ENCODE results near the gene RFC5. TPM values are rescaled to one million over a fixed set of nuclear protein-coding genes. Genes with fewer than 3 reads are reported as not detected.
A peak's percentile ranks its signal among the peaks of the same experiment; 100 is the strongest.

The RFC5 gene
- total RNA-seq, 2 donors from 2014 or later = 53.7 to 64.4 TPM

DNA sequence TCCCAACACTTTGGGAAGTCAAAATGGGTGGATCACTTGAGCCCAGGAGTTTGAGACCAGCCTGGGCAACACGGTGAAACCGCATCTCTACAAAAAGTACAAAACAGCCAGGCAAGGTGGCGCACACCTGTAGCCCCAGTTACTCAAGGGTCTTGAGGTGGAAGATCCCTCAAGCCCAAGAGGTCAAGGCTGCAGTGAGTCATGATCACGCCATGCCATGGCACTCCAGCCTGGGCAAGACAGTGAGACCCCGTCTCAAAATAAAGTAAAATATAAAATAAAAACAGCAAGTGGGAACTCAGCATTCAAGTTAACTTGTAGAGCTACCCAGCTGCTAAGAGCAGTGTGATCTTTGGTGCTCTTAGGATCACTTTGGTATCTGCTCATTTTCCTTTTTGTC, 12.7 kb downstream of the RFC5 start:
- Mint-ChIP-seq H3K9me3 (no peaks in the 10 kb centered on the region), H3K27me3 (no peaks in the 10 kb centered on the region), H3K4me3 (no peak overlapping the region), H3K36me3 (ENCODE audit: low read depth) (peaks cover 100% of the 10 kb centered on the region), H3K27ac (peak overlapping the region; percentile 77), H3K4me1 (peaks cover 19% of the 10 kb centered on the region)
- ATAC-seq (replicated peaks) = peak; percentile 7

DNA sequence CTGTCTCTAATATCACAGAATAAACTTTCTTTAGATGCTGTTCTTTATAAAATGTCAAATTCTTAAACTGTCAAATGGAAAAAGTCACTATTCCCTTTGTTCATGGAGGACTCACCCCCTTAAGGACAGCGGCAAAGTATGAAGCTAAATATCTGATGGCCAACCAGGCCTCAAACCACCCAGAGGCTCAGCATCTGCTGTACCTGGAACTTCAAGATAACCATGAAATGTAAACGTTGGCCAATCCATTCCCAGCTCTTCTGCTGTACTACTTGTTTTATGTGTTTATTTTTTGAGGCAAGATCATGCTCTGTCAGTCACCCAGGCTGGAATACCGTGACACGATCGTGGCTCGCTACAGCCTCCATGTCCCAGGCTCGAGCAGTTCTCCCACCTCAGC, 15.7 kb downstream of the RFC5 start:
- H3K9me3 Mint-ChIP-seq = no peaks in the 10 kb centered on the region
- no peaks in the 10 kb centered on the region for H3K27me3 Mint-ChIP-seq
- H3K27ac Mint-ChIP-seq = peak overlapping the region; percentile 28
- ATAC-seq (replicated peaks) = no peak
- H3K36me3 Mint-ChIP-seq (ENCODE audit: low read depth) = peaks cover 100% of the 10 kb centered on the region
- peaks cover 44% of the 10 kb centered on the region for H3K4me1 Mint-ChIP-seq
- H3K4me3 Mint-ChIP-seq = peak overlapping the region; percentile 6

DNA sequence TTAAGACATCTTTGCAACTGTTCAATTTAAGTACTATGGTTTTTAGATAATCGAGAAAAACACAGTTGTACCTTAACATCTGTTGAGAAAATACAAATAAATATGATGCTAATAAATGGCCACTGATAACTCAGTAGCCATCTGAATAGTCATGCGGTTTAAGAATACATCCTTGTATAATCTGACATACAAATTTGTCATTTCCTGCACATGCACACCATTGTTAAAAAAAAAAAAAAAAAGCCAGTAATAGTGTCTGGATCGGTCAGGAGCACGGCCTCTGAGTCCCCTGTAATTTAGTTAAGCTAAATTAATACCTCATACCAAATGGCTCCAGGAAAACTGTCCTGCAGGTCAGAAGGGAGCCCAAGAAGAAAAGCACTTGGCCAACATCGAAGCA, 16.8 kb downstream of the RFC5 start:
- Mint-ChIP-seq H3K4me1 (peaks cover 44% of the 10 kb centered on the region), H3K36me3 (ENCODE audit: low read depth) (peaks cover 100% of the 10 kb centered on the region), H3K27me3 (no peaks in the 10 kb centered on the region), H3K9me3 (no peaks in the 10 kb centered on the region), H3K27ac (peak overlapping the region; percentile 90), H3K4me3 (peak overlapping the region; percentile 54)
- no peak for ATAC-seq (replicated peaks)

DNA sequence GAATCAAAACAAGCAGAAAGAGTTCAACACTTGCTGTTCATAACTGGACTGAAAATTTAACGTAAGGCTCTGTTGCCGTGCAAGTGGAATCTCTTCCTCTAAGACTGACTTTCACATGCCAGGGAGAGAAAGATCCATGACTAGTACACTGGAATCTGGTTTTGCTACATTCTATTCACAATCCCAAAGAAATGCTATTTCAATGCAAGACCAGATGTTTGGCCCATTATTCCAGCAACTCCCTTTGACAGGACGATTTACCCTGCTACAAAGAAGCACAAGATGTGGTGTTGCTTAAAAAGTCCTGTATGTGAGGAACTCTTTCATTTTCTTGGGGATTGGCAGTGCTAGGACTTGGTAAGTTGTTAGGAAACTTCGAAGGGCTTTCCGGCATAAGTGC, 17.4 kb downstream of the RFC5 start:
- no peaks in the 10 kb centered on the region for H3K9me3 Mint-ChIP-seq
- H3K27me3 Mint-ChIP-seq = no peaks in the 10 kb centered on the region
- H3K4me1 Mint-ChIP-seq = peaks cover 44% of the 10 kb centered on the region
- H3K4me3 Mint-ChIP-seq = peak overlapping the region; percentile 54
- H3K27ac Mint-ChIP-seq = peak overlapping the region; percentile 90
- no peak for ATAC-seq (replicated peaks)
- H3K36me3 Mint-ChIP-seq (ENCODE audit: low read depth) = peaks cover 100% of the 10 kb centered on the region

DNA sequence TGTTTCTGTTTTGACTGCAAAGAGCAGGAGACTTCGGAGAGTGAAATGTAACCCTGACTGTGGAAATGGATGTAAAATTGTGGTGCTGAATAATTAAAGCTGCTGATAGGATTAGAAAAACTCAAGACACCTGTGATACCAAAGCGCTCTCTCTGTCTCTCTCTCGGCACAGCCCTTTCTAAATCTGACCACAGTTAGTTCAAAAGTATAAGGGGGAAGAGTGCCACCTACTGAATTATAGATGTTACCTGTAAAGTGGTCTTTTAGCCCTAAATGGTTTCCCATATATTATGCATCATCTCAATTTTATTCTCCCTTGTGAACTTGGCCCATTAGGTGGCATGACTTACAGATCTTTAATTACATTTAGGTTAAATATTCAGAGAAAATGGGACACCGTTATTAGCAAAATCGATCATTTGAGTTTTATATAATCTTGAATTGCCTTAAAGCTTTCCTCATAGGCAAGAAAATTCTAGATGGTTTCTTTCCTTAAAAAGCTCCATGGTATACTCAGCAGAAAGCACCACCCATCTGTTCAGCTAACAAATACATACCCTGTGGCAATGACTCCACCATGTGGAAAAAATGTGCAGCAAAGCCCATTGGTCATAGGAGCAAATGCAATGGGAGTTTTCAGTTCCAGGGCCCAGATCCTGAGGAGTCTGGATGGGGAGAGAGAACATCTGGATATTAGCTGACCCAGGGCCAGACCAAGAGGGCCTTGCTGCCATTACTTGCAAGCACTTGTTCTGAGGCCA, 18.1 kb downstream of the RFC5 start:
- Mint-ChIP-seq H3K27ac (peak overlapping the region; percentile 90), H3K4me3 (peak overlapping the region; percentile 54), H3K9me3 (no peaks in the 10 kb centered on the region), H3K4me1 (peaks cover 46% of the 10 kb centered on the region), H3K36me3 (ENCODE audit: low read depth) (peaks cover 100% of the 10 kb centered on the region), H3K27me3 (no peaks in the 10 kb centered on the region)
- peak; percentile 20 for ATAC-seq (replicated peaks)

DNA sequence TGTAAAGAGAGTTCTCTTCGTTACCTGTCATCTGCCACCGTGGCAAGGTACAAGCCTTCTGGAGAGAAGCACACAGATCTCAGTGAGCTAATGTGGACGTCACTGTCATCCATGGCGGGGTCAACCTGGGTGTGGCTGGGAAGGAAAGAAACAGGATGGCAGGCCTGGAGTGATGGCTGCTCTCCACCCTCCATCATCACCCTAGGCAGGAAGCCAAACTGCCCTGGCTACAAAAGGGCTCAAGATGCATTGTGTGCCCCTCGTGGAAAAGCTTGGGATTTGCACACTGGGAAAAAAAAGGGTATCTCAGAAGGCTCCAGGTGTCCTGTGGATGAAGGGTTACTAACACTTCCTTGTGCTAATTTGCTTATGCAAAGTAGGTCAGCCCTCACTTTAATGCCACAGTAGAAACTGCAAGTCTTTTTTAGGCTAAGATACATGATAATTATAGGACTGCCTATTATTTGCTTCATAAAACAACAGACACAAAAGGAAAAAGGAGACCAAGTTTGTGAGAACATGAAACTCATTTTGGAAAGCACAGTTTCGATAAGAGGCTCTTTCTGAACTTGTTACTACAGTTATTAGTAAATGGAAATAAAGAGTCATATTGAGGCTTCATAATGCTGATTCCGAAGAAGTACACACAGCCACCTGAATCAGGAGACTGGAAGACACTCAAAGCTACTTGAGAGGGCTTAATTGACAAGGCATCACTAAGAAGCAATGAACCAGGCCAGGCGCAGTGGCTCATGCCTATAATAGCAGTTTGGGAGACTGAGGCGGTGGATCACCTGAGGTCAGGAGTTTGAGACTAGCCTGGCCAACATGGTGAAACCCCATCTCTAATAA, 18.9 kb downstream of the RFC5 start:
- H3K27ac Mint-ChIP-seq = peak overlapping the region; percentile 90
- H3K36me3 Mint-ChIP-seq (ENCODE audit: low read depth) = peaks cover 99% of the 10 kb centered on the region
- peak; percentile 86 for ATAC-seq (replicated peaks)
- peaks cover 41% of the 10 kb centered on the region for H3K4me1 Mint-ChIP-seq
- H3K9me3 Mint-ChIP-seq = no peaks in the 10 kb centered on the region
- peak overlapping the region; percentile 54 for H3K4me3 Mint-ChIP-seq
- H3K27me3 Mint-ChIP-seq = no peaks in the 10 kb centered on the region

DNA sequence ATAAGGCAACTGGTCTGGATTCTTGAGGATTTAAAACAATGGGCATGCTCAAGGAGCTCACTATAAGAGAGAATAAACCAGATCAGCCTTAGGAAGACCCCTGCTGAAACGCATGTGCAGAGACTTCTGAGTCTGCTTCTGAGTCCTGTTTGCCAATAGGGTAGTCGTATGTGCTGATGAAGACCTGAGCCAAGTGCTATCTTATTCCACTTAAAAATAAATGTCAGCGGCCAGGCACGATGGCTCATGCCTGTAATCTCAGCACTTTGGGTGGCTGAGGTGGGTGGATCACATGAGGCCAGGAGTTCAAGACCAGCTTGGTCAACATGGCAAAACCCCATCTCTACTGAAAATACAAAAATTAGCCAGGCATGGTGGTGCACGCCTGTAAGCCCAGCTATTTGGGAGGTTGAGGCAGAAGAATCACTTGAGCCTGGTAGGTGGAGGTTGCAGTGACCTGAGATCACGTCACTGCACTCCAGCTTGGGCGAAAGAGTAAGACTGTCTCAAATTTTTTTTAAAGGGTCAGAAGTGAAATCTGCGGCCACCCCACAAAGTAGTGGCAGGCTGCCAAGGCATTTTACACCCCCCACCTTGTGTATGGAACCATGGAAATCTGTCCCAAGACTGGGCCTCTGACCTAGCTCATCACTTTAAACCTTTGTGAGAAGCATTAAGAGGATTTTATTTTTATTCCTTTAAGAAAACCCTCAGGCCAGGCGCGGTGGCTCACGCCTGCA, 20.3 kb downstream of the RFC5 start:
- no peaks in the 10 kb centered on the region for H3K9me3 Mint-ChIP-seq
- peaks cover 41% of the 10 kb centered on the region for H3K4me1 Mint-ChIP-seq
- peaks cover 99% of the 10 kb centered on the region for H3K36me3 Mint-ChIP-seq (ENCODE audit: low read depth)
- peak overlapping the region; percentile 90 for H3K27ac Mint-ChIP-seq
- H3K27me3 Mint-ChIP-seq = no peaks in the 10 kb centered on the region
- ATAC-seq (replicated peaks) = no peak
- H3K4me3 Mint-ChIP-seq = peak overlapping the region; percentile 54

DNA sequence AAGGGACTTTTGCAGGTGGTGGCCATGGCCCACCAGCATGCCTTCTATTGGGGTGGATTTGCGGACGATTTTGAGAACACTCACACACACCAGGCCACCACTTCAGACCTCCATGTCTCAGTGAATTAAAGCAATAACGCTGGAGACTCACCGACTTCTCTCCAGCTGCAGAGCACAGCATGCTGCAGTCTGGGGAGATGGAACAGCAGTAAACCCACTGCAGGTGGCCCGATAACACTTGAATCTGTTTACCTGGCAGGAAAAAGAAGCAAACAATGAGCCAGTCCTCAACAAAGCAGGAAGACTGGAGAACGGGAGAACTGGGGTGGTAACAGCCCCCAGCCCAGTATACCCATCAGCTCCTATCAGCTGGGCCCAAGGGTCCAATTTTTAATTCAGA, 21.6 kb downstream of the RFC5 start:
- no peak overlapping the region for H3K4me3 Mint-ChIP-seq
- H3K36me3 Mint-ChIP-seq (ENCODE audit: low read depth) = peaks cover 99% of the 10 kb centered on the region
- ATAC-seq (replicated peaks) = no peak
- no peaks in the 10 kb centered on the region for H3K9me3 Mint-ChIP-seq
- peak overlapping the region; percentile 74 for H3K27ac Mint-ChIP-seq
- no peaks in the 10 kb centered on the region for H3K27me3 Mint-ChIP-seq
- H3K4me1 Mint-ChIP-seq = peaks cover 45% of the 10 kb centered on the region

DNA sequence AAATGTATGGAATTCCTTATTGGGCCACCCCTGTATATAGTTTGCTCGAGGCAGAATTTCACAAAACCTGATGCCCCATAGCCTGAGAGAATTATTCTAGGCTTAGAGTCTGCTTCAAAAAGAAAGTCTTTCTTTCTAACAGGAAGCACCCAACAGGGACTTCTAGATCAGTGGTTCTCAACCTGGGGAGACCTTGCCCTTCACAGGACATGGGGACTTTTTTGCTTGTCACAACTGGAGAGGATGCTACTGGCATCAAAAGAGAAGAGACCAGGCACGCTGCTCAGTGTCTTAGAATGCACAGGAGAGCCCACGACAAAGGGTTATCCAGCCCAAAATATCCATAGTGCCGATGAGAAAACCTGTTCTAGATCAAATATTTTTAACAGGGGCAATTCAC, 25.6 kb downstream of the RFC5 start:
- Mint-ChIP-seq H3K36me3 (ENCODE audit: low read depth) (peaks cover 98% of the 10 kb centered on the region), H3K9me3 (no peaks in the 10 kb centered on the region), H3K27me3 (no peaks in the 10 kb centered on the region), H3K4me1 (peaks cover 25% of the 10 kb centered on the region), H3K27ac (peak overlapping the region; percentile 89), H3K4me3 (peak overlapping the region; percentile 64)
- ATAC-seq (replicated peaks) = peak; percentile 8

DNA sequence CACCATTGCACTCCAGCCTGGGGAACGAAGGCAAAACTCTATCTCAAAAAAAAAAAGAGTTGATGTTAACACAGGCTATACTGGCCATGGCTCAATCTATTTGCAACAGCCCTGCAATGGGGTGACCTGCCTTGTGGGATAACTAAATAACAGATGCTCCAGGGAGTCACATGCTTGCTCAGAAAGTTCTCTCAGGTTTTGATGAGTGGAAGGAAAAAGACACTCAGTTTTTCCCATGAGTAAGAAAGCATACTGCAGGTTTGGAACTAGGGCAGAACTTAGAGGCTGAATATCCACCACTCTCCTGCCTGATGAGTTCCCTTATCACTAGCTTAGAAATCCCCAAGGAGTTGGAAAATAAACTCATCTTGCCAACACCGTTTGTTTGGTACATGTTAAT, 27.6 kb downstream of the RFC5 start:
- peak overlapping the region; percentile 89 for H3K27ac Mint-ChIP-seq
- peak; percentile 70 for ATAC-seq (replicated peaks)
- no peaks in the 10 kb centered on the region for H3K27me3 Mint-ChIP-seq
- H3K36me3 Mint-ChIP-seq (ENCODE audit: low read depth) = peaks cover 95% of the 10 kb centered on the region
- peaks cover 25% of the 10 kb centered on the region for H3K4me1 Mint-ChIP-seq
- peak overlapping the region; percentile 64 for H3K4me3 Mint-ChIP-seq
- H3K9me3 Mint-ChIP-seq = no peaks in the 10 kb centered on the region

DNA sequence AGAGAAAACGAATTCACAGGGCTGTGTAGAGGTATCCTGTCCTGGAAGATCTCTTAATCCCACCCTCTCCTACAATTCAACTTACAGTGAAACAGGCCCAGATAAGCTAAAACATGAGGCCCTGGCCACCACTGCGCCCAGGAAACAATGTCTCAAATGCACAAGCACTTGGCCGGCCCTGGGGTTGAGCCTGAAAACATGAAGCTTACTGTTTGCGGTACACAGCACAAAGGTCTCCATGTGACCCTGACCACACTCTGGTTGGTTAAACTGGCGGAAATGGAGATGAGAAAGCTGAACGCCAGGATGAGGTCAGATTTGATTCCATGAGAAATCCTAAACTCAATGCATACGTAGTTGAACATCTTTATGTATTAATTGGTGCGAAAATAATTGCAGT, 28.1 kb downstream of the RFC5 start:
- Mint-ChIP-seq H3K4me1 (peaks cover 21% of the 10 kb centered on the region), H3K4me3 (peak overlapping the region; percentile 64), H3K9me3 (no peaks in the 10 kb centered on the region), H3K27ac (peak overlapping the region; percentile 89), H3K27me3 (no peaks in the 10 kb centered on the region), H3K36me3 (ENCODE audit: low read depth) (peaks cover 95% of the 10 kb centered on the region)
- ATAC-seq (replicated peaks) = peak; percentile 11

DNA sequence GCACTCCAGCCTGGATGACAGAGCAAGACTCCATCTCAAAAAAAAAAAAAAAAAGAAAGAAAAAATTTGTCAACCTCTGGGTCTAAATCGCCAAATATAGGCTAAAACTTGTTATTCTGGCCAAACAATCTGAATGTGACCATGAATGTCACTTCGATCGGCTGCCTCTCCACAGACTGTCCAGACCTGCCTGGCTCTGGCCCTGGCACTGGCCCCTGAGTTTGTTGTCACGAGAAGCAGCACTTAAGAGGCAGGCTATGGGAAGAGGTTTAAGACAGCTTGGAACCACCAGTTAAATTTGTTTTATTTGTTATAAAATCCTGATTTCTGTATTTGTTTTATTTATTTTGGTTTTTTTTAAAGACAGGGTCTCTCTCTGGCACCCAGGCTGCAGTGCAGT, 29.9 kb downstream of the RFC5 start:
- no peak overlapping the region for H3K27ac Mint-ChIP-seq
- peaks cover 26% of the 10 kb centered on the region for H3K4me1 Mint-ChIP-seq
- no peaks in the 10 kb centered on the region for H3K27me3 Mint-ChIP-seq
- H3K4me3 Mint-ChIP-seq = peak overlapping the region; percentile 64
- no peak for ATAC-seq (replicated peaks)
- H3K36me3 Mint-ChIP-seq (ENCODE audit: low read depth) = peaks cover 96% of the 10 kb centered on the region
- no peaks in the 10 kb centered on the region for H3K9me3 Mint-ChIP-seq

DNA sequence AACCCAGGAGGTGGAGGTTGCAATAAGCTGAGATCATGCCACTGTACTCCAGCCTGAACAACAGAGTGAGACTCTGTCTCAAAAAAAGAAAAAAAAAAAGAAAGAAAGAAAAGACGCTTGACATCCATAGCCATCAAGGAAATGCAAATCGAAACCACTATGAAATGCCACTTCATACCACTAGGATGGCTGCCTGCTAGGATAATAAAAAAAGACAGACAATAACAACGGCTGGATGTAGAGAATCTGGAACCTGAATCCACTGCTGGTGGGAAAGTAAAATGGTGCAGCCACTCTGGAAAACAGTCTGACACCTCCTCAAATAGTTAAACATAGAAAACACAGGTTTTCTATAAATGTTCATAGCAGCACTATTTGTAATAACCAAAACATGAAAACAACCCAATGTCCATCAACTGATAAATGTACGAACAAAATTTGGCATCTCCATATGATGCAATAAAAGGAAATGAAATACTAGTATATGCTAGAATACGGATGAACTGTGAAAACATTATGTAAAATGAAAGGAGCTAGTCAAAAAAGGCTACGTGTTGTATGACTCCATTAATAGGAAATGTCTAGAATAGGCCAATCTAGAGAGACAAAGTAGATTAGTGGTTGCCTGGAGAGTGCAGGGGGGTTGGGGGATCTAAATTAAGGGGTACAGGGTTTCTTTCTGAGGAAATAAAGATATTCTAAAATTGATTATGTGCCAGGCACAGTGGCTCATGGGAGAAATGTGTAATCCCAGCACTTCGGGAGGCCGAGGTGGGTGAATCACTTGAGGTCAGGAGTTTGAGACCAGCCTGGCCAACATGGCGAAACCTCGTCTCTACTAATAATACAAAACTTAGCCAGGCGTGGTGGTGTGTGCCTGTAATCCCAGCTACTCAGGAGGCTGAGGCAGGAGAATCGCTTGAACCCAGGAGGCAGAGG, 34.7 kb downstream of the RFC5 start:
- peak overlapping the region; percentile 65 for H3K4me3 Mint-ChIP-seq
- H3K4me1 Mint-ChIP-seq = peaks cover 34% of the 10 kb centered on the region
- peak; percentile 42 for ATAC-seq (replicated peaks)
- no peaks in the 10 kb centered on the region for H3K27me3 Mint-ChIP-seq
- H3K9me3 Mint-ChIP-seq = no peaks in the 10 kb centered on the region
- H3K27ac Mint-ChIP-seq = peak overlapping the region; percentile 88
- peaks cover 74% of the 10 kb centered on the region for H3K36me3 Mint-ChIP-seq (ENCODE audit: low read depth)
